ENCODE results near the gene TSPAN14. TPM values are rescaled to one million over a fixed set of nuclear protein-coding genes. Genes with fewer than 3 reads are reported as not detected.

The TSPAN14 gene
- total RNA-seq, 3 donors from 2014 or later, result 75.5 to 96.5 (median 81.0) TPM

DNA sequence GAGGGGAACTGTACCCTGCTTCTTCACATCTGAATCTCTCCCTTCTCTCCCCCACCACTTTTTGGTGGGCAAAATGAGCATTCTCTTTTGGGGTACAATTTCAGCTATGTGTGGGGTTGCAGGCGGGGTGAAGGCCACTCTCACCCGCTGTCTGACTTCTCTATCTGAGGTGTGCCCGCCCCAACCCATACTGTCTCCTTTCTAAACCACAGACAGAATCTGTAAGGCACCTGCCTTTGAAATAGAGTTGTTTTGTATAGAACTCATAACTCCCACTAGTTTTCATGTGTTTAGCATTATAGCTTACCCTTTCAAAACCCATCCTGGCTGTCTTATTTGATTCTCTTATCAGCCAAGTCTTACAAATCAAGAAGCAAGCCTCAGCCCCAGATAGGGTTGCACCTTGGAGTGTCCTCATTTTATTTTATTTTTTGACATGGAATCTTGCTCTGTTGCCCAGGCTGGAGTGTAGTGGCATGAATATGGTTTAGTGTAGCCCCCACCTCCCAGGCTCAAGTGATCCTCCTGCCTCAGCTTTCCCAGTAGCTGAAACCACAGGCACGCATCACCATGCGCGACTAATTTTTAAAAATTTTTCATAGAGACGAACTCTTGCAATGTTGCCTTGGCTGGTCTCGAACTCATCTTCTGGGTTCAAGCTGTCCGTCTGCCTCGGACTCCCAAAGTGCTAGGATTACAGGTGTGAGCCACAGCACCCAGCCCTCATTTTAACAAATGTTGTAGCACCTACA, 11.9 kb downstream of the TSPAN14 start:
- intact Hi-C loops (cut with DNase I, micrococcal nuclease), result no loop called here
- H3K4me3 ChIP-seq, result no peak overlapping the region

GRCh38 chr10:80466724-80467326, 12.7 kb downstream of the TSPAN14 start:
- Histone ChIP-seq H3K9me3 (no peaks in the 10 kb centered on the region), H3K4me3 (no peak overlapping the region), H3K4me1 (ENCODE audit: low read depth) (peaks cover 72% of the 10 kb centered on the region), H3K36me3 (ENCODE audit: low read depth) (no peaks in the 10 kb centered on the region)
- intact Hi-C loops (cut with DNase I, micrococcal nuclease), result no loop called here
- no peak for TF ChIP-seq CTCF (IDR thresholded peaks at IDR 0.05)
- DNase-seq (no peak), ATAC-seq (no peak)

More for the DNA sequence above, 11.9 kb downstream of the TSPAN14 start:
- Histone ChIP-seq H3K9me3 (no peaks in the 10 kb centered on the region), H3K36me3 (ENCODE audit: low read depth) (no peaks in the 10 kb centered on the region), H3K4me1 (ENCODE audit: low read depth) (peaks cover 77% of the 10 kb centered on the region)
- no peak for ATAC-seq
- no peak for TF ChIP-seq CTCF (IDR thresholded peaks at IDR 0.05)
- no peak for DNase-seq

- H3K4me1 ChIP-seq (ENCODE audit: low read depth), result peaks cover 69% of the 10 kb centered on the region
- TF ChIP-seq CTCF (IDR thresholded peaks at IDR 0.05), result no peak
Measured at GRCh38 chr10:80468002-80468401, 13.9 kb downstream of the TSPAN14 start.

DNA sequence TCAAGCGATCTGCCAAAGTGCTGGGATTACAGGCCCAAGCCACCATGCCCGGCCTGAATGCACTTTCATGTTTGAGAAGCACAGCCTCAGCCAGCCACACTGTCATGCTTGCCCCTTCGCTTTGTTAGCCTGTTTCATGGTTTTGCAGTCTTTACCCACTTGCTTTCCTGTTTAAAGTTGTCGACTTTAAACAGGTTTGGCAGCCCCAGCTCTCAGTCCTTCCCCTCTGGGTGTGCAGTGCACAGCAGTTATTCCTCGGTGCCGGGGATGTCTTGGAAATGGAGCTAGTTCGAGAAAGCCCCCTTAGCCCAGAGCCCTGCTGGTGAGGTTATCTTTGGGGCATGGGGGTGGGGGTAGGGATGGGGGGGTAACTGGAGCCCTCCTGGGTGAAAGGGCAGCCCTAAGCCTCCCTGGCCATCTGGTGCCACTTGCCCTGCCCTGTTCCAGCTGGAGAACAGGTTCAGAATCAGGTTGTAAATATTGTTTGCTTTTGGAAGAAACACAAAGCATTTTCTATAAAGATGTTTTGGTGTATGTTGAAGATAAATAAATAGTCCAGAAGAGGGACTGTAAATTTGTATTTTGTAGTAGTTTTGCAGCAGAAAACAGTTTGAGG, 14.8 kb downstream of the TSPAN14 start:
- no peak for DNase-seq
- Histone ChIP-seq H3K9me3 (no peaks in the 10 kb centered on the region), H3K36me3 (ENCODE audit: low read depth) (no peaks in the 10 kb centered on the region), H3K4me1 (ENCODE audit: low read depth) (peaks cover 63% of the 10 kb centered on the region), H3K4me3 (no peak overlapping the region)
- intact Hi-C loops (cut with DNase I, micrococcal nuclease), result no loop called here
- peak; percentile 54 for ATAC-seq
- no peak for TF ChIP-seq CTCF (IDR thresholded peaks at IDR 0.05)

More at GRCh38 chr10:80468002-80468401, 13.9 kb downstream of the TSPAN14 start:
- H3K36me3 ChIP-seq (ENCODE audit: low read depth), result no peaks in the 10 kb centered on the region
- no peak overlapping the region for H3K4me3 ChIP-seq
- ATAC-seq, result peak; percentile 66
- no peaks in the 10 kb centered on the region for H3K9me3 ChIP-seq
- DNase-seq, result peak in 2 of 3 donors; percentile 63 to 89
- intact Hi-C loops (cut with DNase I, micrococcal nuclease), result no loop called here

DNA sequence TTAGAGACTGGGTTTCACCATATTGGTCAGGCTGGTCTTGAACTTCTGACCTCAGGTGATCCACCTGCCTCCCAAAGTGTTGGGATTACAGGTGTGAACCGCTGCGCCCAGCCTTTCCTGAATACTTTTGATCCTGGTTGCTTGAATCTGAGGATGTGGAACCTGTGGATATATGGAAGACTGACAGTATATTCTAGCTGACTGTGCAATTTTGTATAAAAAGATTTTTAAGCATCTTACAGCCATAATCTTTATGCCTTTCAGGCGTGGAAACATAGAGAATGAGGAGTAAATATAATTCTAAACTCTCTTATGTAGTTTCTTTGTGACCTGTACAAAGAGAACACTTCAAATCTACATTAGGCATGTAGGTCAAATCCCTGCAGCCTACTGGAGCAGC, 16.2 kb downstream of the TSPAN14 start:
- no peak for DNase-seq
- TF ChIP-seq CTCF (IDR thresholded peaks at IDR 0.05), result no peak
- H3K36me3 ChIP-seq (ENCODE audit: low read depth), result no peaks in the 10 kb centered on the region
- no peak for ATAC-seq
- intact Hi-C loops (cut with DNase I, micrococcal nuclease), result no loop called here
- H3K9me3 ChIP-seq, result no peaks in the 10 kb centered on the region
- no peak overlapping the region for H3K4me3 ChIP-seq
- H3K4me1 ChIP-seq (ENCODE audit: low read depth), result peaks cover 61% of the 10 kb centered on the region
